RKO (cell line): ENCODE measurements around the gene FN1.
"Not testable (repeated sequence)": the region's sequence is repeated elsewhere in the genome, so short reads cannot be mapped to it uniquely, and the experiment has no call there.

Experiments used
- DNase-seq: peaks from one replicate; pipeline ENCODE4 v3.0.0-alpha.2; 2016; ENCODE audit warnings: low spot score

Gene FN1

GRCh38 chr2:215365184-215365658 is 70.6 kb downstream of the FN1 start:
- DNase-seq: no peak

- DNase-seq: no peak
Observed at GRCh38 chr2:215364157-215365155, 71.4 kb downstream of the FN1 start.

DNA sequence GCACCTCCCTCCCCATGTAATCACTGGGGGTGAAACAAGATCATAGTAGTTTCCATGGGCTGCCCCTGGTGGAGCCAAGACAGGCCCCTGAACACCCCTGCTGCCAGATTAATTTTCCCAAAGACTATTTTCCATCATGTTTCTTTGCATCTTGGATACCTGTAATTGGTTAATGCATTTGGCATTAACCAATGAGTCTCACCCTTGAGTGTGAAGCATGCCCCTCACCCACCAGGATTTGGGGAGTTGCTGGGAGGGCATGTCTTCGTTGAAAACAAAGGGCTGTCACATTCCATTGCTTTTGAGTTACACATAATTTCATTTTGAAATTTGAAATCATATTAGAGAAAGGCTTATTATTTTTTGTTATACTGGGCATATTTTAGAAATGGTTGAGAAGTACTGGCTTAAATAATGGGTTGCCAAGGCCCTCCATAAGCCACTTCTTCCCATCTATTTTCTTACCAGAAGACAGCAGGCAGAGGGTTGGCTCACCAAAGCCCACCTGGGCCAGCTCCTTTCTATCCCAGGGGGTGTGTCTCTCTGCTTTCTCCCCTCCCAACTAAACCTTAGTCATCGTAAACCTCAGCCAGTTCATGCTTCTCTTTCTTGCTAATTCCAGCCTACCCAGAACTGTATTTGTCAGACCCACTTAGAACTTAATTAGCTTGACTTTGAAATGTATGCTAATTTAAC is 72.3 kb downstream of the FN1 start:
- DNase-seq: no peak

- no peak for DNase-seq
Observed at GRCh38 chr2:215363039-215363438, 72.8 kb downstream of the FN1 start.

DNA sequence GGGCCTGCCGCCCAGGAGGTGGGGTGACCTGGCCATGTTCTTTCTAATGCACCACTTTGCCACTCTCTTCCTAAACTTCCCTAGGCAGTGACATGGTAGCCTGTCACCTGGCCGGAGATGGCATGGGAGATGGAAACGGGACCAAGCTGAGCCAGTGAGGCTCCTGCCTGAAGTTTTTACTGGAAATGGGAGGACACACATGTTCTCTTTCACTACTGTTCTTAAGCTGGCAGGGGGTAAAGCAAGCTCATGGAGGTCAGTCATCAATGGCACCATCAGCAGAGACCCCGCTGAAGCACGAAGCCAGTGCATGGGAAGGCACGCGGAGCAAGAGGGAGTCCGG is 73.3 kb downstream of the FN1 start:
- DNase-seq: no peak

- no peak for DNase-seq
Observed at GRCh38 chr2:215361876-215362561, 73.8 kb downstream of the FN1 start.

GRCh38 chr2:215361211-215361875 is 74.5 kb downstream of the FN1 start:
- no peak for DNase-seq

- DNase-seq: no peak
Observed at GRCh38 chr2:215360596-215360995, 75.3 kb downstream of the FN1 start.

DNA sequence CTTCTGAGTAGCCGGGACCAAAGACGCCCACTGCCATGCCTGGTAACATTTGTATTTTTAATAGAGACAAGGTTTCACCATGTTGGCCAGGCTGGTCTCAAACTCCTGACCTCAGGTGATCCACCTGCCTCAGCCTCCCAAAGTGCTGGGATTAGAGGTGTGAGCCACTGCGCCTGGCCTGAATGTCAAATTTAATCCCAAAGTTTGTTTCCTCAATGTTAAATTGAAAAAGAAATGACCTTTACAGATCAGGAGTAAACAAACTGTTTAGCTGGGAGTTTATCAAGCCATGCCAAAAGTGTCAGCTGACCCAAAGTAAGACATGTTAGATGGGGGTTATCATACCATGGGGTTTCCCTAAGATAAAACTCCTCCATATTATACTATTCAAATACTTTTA is 75.8 kb downstream of the FN1 start:
- DNase-seq: not testable (repeated sequence)

- no peak for DNase-seq
Observed at GRCh38 chr2:215359576-215359922, 76.3 kb downstream of the FN1 start.

- DNase-seq: no peak
Observed at GRCh38 chr2:215358891-215359575, 76.8 kb downstream of the FN1 start.

- DNase-seq: no peak
Observed at GRCh38 chr2:215358312-215358845, 77.5 kb downstream of the FN1 start.

GRCh38 chr2:215357660-215358059 is 78.2 kb downstream of the FN1 start:
- no peak for DNase-seq

DNA sequence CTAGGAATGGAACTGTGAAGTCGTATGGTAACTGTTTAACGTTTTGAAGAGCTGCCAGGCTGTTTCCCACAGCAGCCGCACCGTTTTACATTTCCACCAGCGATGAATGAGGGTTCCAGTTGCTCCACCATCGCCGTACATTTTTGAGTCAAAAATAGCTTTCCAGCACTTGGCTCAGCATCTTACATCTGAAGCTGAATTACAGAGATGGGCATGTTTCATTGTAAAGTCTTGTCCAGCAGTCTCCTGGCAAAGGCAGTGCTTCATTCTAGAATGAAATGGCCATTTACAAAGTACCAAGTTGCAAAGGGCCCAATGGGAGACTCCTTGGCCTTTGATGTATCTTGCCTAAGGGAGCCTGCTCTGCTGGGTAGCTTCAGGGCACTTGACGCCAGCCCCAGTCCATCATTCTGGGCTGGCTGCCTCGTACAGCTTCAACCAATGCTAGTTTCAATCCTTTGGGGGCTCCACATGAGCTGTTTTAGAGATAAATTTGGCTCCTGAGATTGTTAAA is 78.9 kb downstream of the FN1 start:
- no peak for DNase-seq

GRCh38 chr2:215356334-215356947 is 79.4 kb downstream of the FN1 start:
- no peak for DNase-seq

DNA sequence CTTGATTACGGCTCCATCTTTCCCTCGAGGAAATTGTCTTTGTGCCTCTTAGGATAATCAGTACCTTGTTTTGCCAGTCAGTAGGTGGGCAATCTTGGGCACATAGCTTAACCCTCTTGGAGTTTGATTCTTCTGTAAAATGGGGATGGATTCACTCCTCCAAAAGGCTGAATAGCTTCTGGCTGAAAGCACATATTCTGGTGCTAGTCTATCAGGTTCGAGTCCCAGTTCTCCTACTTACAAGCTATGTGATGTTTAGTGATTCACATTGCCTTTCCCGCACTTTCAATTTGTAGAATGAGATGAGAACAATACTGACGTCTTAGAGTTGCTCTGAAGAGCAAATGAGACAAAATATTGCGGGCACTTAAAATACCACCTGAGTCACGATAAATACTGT is 80.1 kb downstream of the FN1 start:
- no peak for DNase-seq

GRCh38 chr2:215354771-215355695 is 80.8 kb downstream of the FN1 start:
- no peak for DNase-seq

GRCh38 chr2:215352602-215353001 is 83.3 kb downstream of the FN1 start:
- no peak for DNase-seq

DNA sequence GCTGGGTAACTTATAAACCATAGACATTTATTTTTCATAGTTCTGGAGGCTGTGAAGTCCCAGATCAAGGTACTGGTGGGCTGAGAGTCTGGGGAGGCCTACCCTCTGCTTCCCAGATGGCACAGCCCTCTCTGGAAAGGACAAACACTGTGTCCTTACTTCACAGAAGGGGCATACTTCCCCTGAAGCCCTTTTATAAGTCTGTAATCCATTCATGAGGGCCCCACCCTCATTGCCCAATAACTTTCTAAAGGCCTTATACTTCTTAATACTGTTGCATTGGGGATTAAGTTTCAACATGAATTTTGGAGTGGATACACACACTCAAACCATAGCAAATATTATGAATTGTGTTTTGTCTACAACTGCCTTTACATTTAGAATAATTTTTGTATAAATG is 88.0 kb downstream of the FN1 start:
- DNase-seq: no peak
